OCI-LY3 (cell line): ENCODE measurements around the gene ID3.

Experiments used
- H2AFZ ChIP-seq: fragments of 200-600, 300-600 bp; shearing (Covaris generic); 2 replicates; pipeline ENCODE4 v1.6.0; 2014; ENCODE audit warnings: antibody characterized with exemption, low read depth, low read length
- H3K27ac ChIP-seq: fragments of 200-600, 300-600 bp; sonication (generic); 2 replicates; pipeline ENCODE4 v1.5.1; 2014; ENCODE audit warnings: mild to moderate bottlenecking, low read length, moderate library complexity, mixed read lengths
- H3K27me3 ChIP-seq: fragments of 200-600, 300-600 bp; sonication (generic); 2 replicates; pipeline ENCODE4 v1.6.1; 2014; ENCODE audit warnings: low read depth, low read length, mixed read lengths
- H3K36me3 ChIP-seq: fragments of 200-600, 300-600 bp; sonication (generic); replicated peaks from 2 replicates; pipeline ENCODE3; 2014; ENCODE audit warnings: low read depth, low read length, mixed read lengths
- H3K4me1 ChIP-seq: fragments of 300-600, 200-600 bp; sonication (generic); 2 replicates; pipeline ENCODE4 v1.6.1; 2014; ENCODE audit warnings: low read length, mixed read lengths
- H3K4me2 ChIP-seq: fragments of 200-600, 300-600 bp; sonication (generic); 2 replicates; pipeline ENCODE4 v1.6.1; 2014; ENCODE audit warnings: low read length, mixed read lengths
- H3K4me3 ChIP-seq: fragments of 300-600, 200-600 bp; sonication (generic); 2 replicates; pipeline ENCODE4 v1.5.1; 2014; ENCODE audit warnings: antibody characterized with exemption, mild to moderate bottlenecking, low read length, moderate library complexity
- H3K79me2 ChIP-seq: fragments of 300-600, 200-600 bp; shearing (Covaris generic); 2 replicates; pipeline ENCODE4 v1.6.1; 2014; ENCODE audit warnings: mild to moderate bottlenecking, low read length, mixed read lengths
- H3K9ac ChIP-seq: fragments of 300-600, 200-600 bp; shearing (Covaris generic); 2 replicates; pipeline ENCODE4 v1.6.0; 2014; ENCODE audit warnings: mild to moderate bottlenecking, low read length, moderate library complexity
- H3K9me3 ChIP-seq: fragments of 200-600, 300-600 bp; shearing (Covaris generic); 2 replicates; pipeline ENCODE4 v1.6.1; 2014; ENCODE audit warnings: low read length, mixed read lengths; ENCODE audit not compliant: insufficient read depth
- H4K20me1 ChIP-seq: fragments of 200-600, 300-600 bp; sonication (generic); 2 replicates; pipeline ENCODE4 v1.6.1; 2016; ENCODE audit warnings: low read length, mixed read lengths; ENCODE audit not compliant: insufficient read depth
- CTCF ChIP-seq: fragments of 200-600, 300-600 bp; sonication (generic); IDR thresholded peaks from 2 replicates; pipeline ENCODE4 v1.5.1; 2014; ENCODE audit warnings: antibody characterized with exemption, low read length, low read depth
- EZH2phosphoT487 ChIP-seq: fragments of 200-600 bp; shearing (Covaris generic); IDR thresholded peaks from 2 replicates; pipeline ENCODE4 v1.6.1; 2018; ENCODE audit warnings: antibody characterized with exemption, mixed run types, low read depth

The ID3 gene

GRCh38 chr1:23567996-23568607, 8.8 kb upstream of the ID3 start:
- Histone ChIP-seq H3K36me3 (no peaks in the 10 kb centered on the region), H3K9me3 (no peaks in the 10 kb centered on the region), H3K4me2 (no peak overlapping the region), H3K9ac (no peak overlapping the region), H3K27me3 (peaks cover 9% of the 10 kb centered on the region), H3K4me3 (no peak overlapping the region), H3K79me2 (no peaks in the 10 kb centered on the region), H4K20me1 (no peaks in the 10 kb centered on the region), H3K27ac (no peak overlapping the region), H2AFZ (no peak overlapping the region), H3K4me1 (no peaks in the 10 kb centered on the region)
- TF ChIP-seq EZH2phosphoT487 (no peak), CTCF (no peak)

GRCh38 chr1:23567629-23567995, 8.3 kb upstream of the ID3 start:
- no peak for TF ChIP-seq EZH2phosphoT487
- H3K4me1 ChIP-seq: 0 out of 2 replicates have a peak, but pooled peaks cover 3% of the 10 kb centered on the region
- no peak overlapping the region for H3K9ac ChIP-seq
- H3K4me2 ChIP-seq: no peak overlapping the region
- no peak overlapping the region for H2AFZ ChIP-seq
- no peaks in the 10 kb centered on the region for H3K36me3 ChIP-seq
- no peak overlapping the region for H3K27ac ChIP-seq
- H3K79me2 ChIP-seq: no peaks in the 10 kb centered on the region
- no peaks in the 10 kb centered on the region for H3K9me3 ChIP-seq
- H3K27me3 ChIP-seq: peaks cover 9% of the 10 kb centered on the region
- no peak overlapping the region for H3K4me3 ChIP-seq
- H4K20me1 ChIP-seq: no peaks in the 10 kb centered on the region

GRCh38 chr1:23566304-23566703, 7.0 kb upstream of the ID3 start:
- H3K79me2 ChIP-seq: no peaks in the 10 kb centered on the region
- no peak overlapping the region for H3K4me3 ChIP-seq
- H3K9ac ChIP-seq: no peak overlapping the region
- H3K27ac ChIP-seq: no peak overlapping the region
- H4K20me1 ChIP-seq: no peaks in the 10 kb centered on the region
- H3K36me3 ChIP-seq: no peaks in the 10 kb centered on the region
- no peak overlapping the region for H3K4me2 ChIP-seq
- no peak for TF ChIP-seq EZH2phosphoT487
- TF ChIP-seq CTCF: no peak
- H2AFZ ChIP-seq: no peak overlapping the region
- H3K9me3 ChIP-seq: no peaks in the 10 kb centered on the region
- peaks cover 16% of the 10 kb centered on the region for H3K27me3 ChIP-seq
- peaks cover 10% of the 10 kb centered on the region for H3K4me1 ChIP-seq

GRCh38 chr1:23565776-23566175, 6.5 kb upstream of the ID3 start:
- Histone ChIP-seq H2AFZ (no peak overlapping the region), H3K4me2 (no peak overlapping the region), H3K27ac (no peak overlapping the region), H3K79me2 (no peaks in the 10 kb centered on the region), H3K9ac (no peak overlapping the region), H3K36me3 (no peaks in the 10 kb centered on the region), H3K9me3 (no peaks in the 10 kb centered on the region), H3K27me3 (peaks cover 22% of the 10 kb centered on the region), H4K20me1 (no peaks in the 10 kb centered on the region), H3K4me3 (no peak overlapping the region), H3K4me1 (peaks cover 11% of the 10 kb centered on the region)
- TF ChIP-seq EZH2phosphoT487 (no peak), CTCF (no peak)
